K562 (cell line): ENCODE data around the gene NEUROD2. TPM values are rescaled to one million over a fixed set of nuclear protein-coding genes. Genes with fewer than 3 reads are reported as not detected.

Experiments
- ARID1B ChIP-seq: fragments of 450-650 bp; IDR thresholded peaks from 2 replicates; pipeline ENCODE4 v1.6.1; 2016; ENCODE audit warnings: antibody characterized with exemption, mild to moderate bottlenecking, inconsistent platforms
- ATF1 ChIP-seq, 2 experiments: fragments of 450-650 bp in 1 of 2; IDR thresholded peaks; 2 replicates each; pipeline ENCODE4 v1.6.1; 2016; ENCODE audit warnings: missing compliant biosample characterization in 1 of 2, missing genetic modification characterization in 1 of 2
- CBX3 ChIP-seq, 2 experiments: IDR thresholded peaks; 1 replicate in 1 of 2; 2 replicates in 1 of 2; pipeline ENCODE4 v1.6.1; 2012; ENCODE audit warnings: inconsistent platforms in 2 of 2, low read length in 2 of 2, borderline replicate concordance in 1 of 2, control low read depth in 1 of 2
- CREB1 ChIP-seq, 2 experiments: sonication (generic) in 1 of 2; formaldehyde crosslinking in 1 of 2; IDR thresholded peaks; 2 replicates each; pipeline versions ENCODE4 v1.6.1 to v1.8.0; 2012 to 2022; ENCODE audit warnings: inconsistent platforms in 1 of 2, mild to moderate bottlenecking in 1 of 2, missing genetic modification reagents in 1 of 2, moderate library complexity in 1 of 2
- EWSR1 ChIP-seq: fragments of 450-650 bp; IDR thresholded peaks from 2 replicates; pipeline ENCODE4 v1.6.1; 2018; ENCODE audit warnings: borderline replicate concordance, mild to moderate bottlenecking, low read depth, moderate library complexity; ENCODE audit not compliant: partially characterized antibody
- FOSL1 ChIP-seq: fragments of 200-800 bp; sonication (Bioruptor generic); conservative IDR thresholded peaks from 2 replicates; pipeline ENCODE4 v1.6.1; 2016; ENCODE audit warnings: missing genetic modification characterization, missing compliant biosample characterization
- HDAC1 ChIP-seq, 2 experiments: fragments of 450-650 bp; IDR thresholded peaks; 2 replicates each; pipeline ENCODE4 v1.6.1; 2016 to 2017; ENCODE audit warnings: inconsistent platforms in 1 of 2, mild to moderate bottlenecking in 1 of 2, moderate library complexity in 1 of 2
- HDGF ChIP-seq: fragments of 450-650 bp; IDR thresholded peaks from 2 replicates; pipeline ENCODE4 v1.6.1; 2016
- KDM4B ChIP-seq, 2 experiments: fragments of 450-650 bp in 1 of 2; sonication (generic) in 1 of 2; IDR thresholded peaks; 2 replicates each; pipeline ENCODE4 v1.6.1; 2016 to 2017; ENCODE audit warnings: borderline replicate concordance in 2 of 2, antibody characterized with exemption in 1 of 2, low read depth in 1 of 2, mild to moderate bottlenecking in 1 of 2
- KLF13 ChIP-seq: fragments of 450-650 bp; IDR thresholded peaks from 2 replicates; pipeline ENCODE4 v1.6.1; 2016; ENCODE audit warnings: missing genetic modification characterization, low read depth, mild to moderate bottlenecking, missing compliant biosample characterization, moderate library complexity, borderline replicate concordance
- MNT ChIP-seq, 2 experiments: fragments of 450-650 bp; conservative IDR thresholded peaks; 2 replicates each; pipeline ENCODE4 v1.6.1; 2017; ENCODE audit warnings: mild to moderate bottlenecking in 2 of 2, moderate library complexity in 2 of 2
- NFIX ChIP-seq: fragments of 250-450 bp; sonication (Bioruptor Pico); IDR thresholded peaks from 2 replicates; pipeline ENCODE4 v1.4.0; 2020; ENCODE audit warnings: low read depth, mild to moderate bottlenecking, moderate library complexity
- RB1 ChIP-seq: fragments of 450-650 bp; IDR thresholded peaks from 2 replicates; pipeline ENCODE4 v1.6.1; 2017; ENCODE audit warnings: low read depth, mild to moderate bottlenecking
- RBM14 ChIP-seq: fragments of 200-400 bp; formaldehyde crosslinking; IDR thresholded peaks from 2 replicates; pipeline ENCODE4 v1.6.1; 2018; ENCODE audit warnings: low read depth, mild to moderate bottlenecking, low read length, moderate library complexity, borderline replicate concordance; ENCODE audit not compliant: insufficient read depth
- SIN3B ChIP-seq: fragments of 450-650 bp; IDR thresholded peaks from 2 replicates; pipeline ENCODE4 v1.6.1; 2017; ENCODE audit warnings: low read depth, mild to moderate bottlenecking, moderate library complexity
- XRCC5 ChIP-seq: fragments of 200-400 bp; formaldehyde crosslinking; IDR thresholded peaks from 2 replicates; pipeline ENCODE4 v1.6.1; 2017; ENCODE audit warnings: low read depth, mild to moderate bottlenecking, low read length
- YBX1 ChIP-seq: fragments of 450-650 bp; IDR thresholded peaks from 2 replicates; pipeline ENCODE4 v1.7.1; 2016; ENCODE audit warnings: mild to moderate bottlenecking
- ZBTB33 ChIP-seq: sonication (generic); formaldehyde crosslinking; IDR thresholded peaks from 2 replicates; pipeline ENCODE4 v1.8.1; 2023; ENCODE audit warnings: mild to moderate bottlenecking, missing genetic modification reagents
- polyA plus RNA-seq, 8 experiments: library from polyadenylated mRNA; depleted of rRNA in 4 of 8; stranded (reverse) in 5 of 8; unstranded in 3 of 8; fragments of >200 nt; fragmentation: Nextera tagmentation in 2 of 8; fragmentation: Illumina TruSeq in 1 of 8; extraction: Ambion mirVana in 2 of 8; extraction: Trizol in 1 of 8; gene quantifications; 2 replicates each; pipeline versions ENCODE4 v1.2.1 to v1.2.3, GENCODE V29; 2011 to 2014; ENCODE audit warnings: inconsistent platforms in 1 of 8, missing spikeins in 1 of 8
- total RNA-seq, 7 experiments: library from RNA; depleted of rRNA in 6 of 7; stranded (reverse); fragments of >200 nt in 6 of 7; fragmentation: Illumina TruSeq in 2 of 7; extraction: Trizol in 2 of 7; gene quantifications; 2 replicates each; pipeline versions ENCODE4 v1.2.1 to v1.2.3, GENCODE V29; 2011 to 2021; ENCODE audit warnings: low replicate concordance in 1 of 7
- TF ChIP-seq, protein P1 (sequence below), 2 experiments: IDR thresholded peaks; 2 replicates each; pipeline ENCODE4 v1.6.1; 2012; ENCODE audit warnings: improper control_type of control experiment in 2 of 2, low read depth in 2 of 2, low read length in 2 of 2, borderline replicate concordance in 1 of 2

NEUROD2 gene
- total and polyA plus RNA-seq, 9 of the 15 experiments (the other 6 are each of a cell fraction or from before 2014, with no cell fraction given): not detected

- TF ChIP-seq NFIX (CRISPR knock-in tag): no peak
- TF ChIP-seq FOSL1 (tag): no peak
- TF ChIP-seq KDM4B (IDR thresholded peaks at IDR 0.05; ENCODE audit: borderline replicate concordance in 2 of 2, low read depth in 1 of 2): peak in 1 of 2 experiments; percentile 86; a peak in 2 of 4 replicates
- TF ChIP-seq XRCC5: 0 out of 2 replicates have a peak, but pooled peaks have one; percentile 53
- TF ChIP-seq HDGF: no peak
- peak; percentile 36 to 81; a peak in 2 of 4 replicates for TF ChIP-seq MNT (conservative IDR thresholded peaks at IDR 0.05)
- TF ChIP-seq RBM14: 0 out of 2 replicates have a peak, but pooled peaks have one; percentile 56
- TF ChIP-seq YBX1: no peak
- TF ChIP-seq ZBTB33 (CRISPR knock-in tag): no peak
- TF ChIP-seq ARID1B: peak; percentile 28; the same call in 1 of the 2 replicates
- TF ChIP-seq, protein P1, sequence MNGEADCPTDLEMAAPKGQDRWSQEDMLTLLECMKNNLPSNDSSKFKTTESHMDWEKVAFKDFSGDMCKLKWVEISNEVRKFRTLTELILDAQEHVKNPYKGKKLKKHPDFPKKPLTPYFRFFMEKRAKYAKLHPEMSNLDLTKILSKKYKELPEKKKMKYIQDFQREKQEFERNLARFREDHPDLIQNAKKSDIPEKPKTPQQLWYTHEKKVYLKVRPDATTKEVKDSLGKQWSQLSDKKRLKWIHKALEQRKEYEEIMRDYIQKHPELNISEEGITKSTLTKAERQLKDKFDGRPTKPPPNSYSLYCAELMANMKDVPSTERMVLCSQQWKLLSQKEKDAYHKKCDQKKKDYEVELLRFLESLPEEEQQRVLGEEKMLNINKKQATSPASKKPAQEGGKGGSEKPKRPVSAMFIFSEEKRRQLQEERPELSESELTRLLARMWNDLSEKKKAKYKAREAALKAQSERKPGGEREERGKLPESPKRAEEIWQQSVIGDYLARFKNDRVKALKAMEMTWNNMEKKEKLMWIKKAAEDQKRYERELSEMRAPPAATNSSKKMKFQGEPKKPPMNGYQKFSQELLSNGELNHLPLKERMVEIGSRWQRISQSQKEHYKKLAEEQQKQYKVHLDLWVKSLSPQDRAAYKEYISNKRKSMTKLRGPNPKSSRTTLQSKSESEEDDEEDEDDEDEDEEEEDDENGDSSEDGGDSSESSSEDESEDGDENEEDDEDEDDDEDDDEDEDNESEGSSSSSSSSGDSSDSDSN (IDR thresholded peaks at IDR 0.05; ENCODE audit: borderline replicate concordance in 1 of 2, low read depth in 2 of 2, low read length in 2 of 2): peak in 1 of 2 experiments; percentile 65; a peak in 1 of 4 replicates
- no peak for TF ChIP-seq EWSR1
- 0 out of 2 replicates have a peak, but pooled peaks have one; percentile 7 for TF ChIP-seq ATF1 (CRISPR knock-in tag; IDR thresholded peaks at IDR 0.05)
- peak; percentile 83 for TF ChIP-seq ATF1 (tag; IDR thresholded peaks at IDR 0.05)
- TF ChIP-seq KLF13 (tag): peak; percentile 77; the same call in 1 of the 2 replicates
- TF ChIP-seq CREB1 (IDR thresholded peaks at IDR 0.05): peak; percentile 53; the same call in 1 of the 2 replicates
- no peak for TF ChIP-seq CREB1 (CRISPR knock-in tag; IDR thresholded peaks at IDR 0.05)
- peak; percentile 94 for TF ChIP-seq SIN3B
- 0 out of 3 replicates have a peak, but pooled peaks of 1 of the 2 experiments have one; percentile 53 for TF ChIP-seq CBX3 (IDR thresholded peaks at IDR 0.05; ENCODE audit: borderline replicate concordance in 1 of 2, low read length in 2 of 2)
- TF ChIP-seq HDAC1 (IDR thresholded peaks at IDR 0.05): peak in 1 of 2 experiments; percentile 74; a peak in 2 of 4 replicates
- TF ChIP-seq RB1: peak; percentile 94
Observed at GRCh38 chr17:39636927-39637736, 29.4 kb upstream of the NEUROD2 start, which contains the start of gene STARD3 (continued).
